Measurements from ENCODE around the gene MCU.

DNA sequence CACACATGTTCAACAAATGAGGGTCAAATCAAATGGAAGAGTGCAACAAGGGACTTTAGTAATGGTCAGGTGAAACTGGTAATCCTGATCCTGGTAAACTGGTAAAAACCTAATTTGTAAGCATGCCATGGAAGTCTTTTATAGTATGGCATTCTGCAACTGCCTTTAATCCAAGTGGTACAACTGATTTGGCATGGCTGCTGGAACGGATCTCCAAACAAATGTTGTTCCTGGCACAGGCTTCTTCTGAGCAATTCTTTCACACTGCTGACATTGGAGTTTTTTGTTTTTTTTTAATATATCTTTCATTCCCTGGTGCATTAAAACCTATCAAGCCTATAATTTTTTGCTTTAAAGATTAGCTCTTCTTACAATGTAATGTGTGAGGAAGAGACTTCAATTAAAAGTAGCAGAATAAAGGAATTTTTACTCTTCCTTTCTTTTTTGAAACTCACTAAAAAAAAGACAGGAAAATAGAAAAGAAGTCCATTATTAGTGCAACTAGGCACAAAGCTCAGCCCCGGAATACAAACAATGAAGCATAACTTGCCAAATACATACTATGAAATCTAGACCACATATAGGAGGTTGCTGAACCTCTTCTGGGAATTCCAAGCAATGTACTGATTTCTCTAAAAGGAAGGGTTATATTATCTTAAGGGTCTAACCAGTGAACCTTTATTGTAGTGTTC lies 122.3 kb downstream of the MCU start:
- TF ChIP-seq, protein P1, sequence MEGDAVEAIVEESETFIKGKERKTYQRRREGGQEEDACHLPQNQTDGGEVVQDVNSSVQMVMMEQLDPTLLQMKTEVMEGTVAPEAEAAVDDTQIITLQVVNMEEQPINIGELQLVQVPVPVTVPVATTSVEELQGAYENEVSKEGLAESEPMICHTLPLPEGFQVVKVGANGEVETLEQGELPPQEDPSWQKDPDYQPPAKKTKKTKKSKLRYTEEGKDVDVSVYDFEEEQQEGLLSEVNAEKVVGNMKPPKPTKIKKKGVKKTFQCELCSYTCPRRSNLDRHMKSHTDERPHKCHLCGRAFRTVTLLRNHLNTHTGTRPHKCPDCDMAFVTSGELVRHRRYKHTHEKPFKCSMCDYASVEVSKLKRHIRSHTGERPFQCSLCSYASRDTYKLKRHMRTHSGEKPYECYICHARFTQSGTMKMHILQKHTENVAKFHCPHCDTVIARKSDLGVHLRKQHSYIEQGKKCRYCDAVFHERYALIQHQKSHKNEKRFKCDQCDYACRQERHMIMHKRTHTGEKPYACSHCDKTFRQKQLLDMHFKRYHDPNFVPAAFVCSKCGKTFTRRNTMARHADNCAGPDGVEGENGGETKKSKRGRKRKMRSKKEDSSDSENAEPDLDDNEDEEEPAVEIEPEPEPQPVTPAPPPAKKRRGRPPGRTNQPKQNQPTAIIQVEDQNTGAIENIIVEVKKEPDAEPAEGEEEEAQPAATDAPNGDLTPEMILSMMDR (IDR thresholded peaks at IDR 0.05) = no peak
- TF ChIP-seq FOSL2 (IDR thresholded peaks at IDR 0.05; ENCODE audit: borderline replicate concordance, low read depth) = no peak
- TF ChIP-seq RAD21 (IDR thresholded peaks at IDR 0.05; ENCODE audit: low read length) = no peak
- TF ChIP-seq EZH2phosphoT487 (IDR thresholded peaks at IDR 0.05; ENCODE audit: borderline replicate concordance, low read depth) = no peak

Data from SK-N-SH (cell line).